ENCODE results near the gene LUM.

DNA sequence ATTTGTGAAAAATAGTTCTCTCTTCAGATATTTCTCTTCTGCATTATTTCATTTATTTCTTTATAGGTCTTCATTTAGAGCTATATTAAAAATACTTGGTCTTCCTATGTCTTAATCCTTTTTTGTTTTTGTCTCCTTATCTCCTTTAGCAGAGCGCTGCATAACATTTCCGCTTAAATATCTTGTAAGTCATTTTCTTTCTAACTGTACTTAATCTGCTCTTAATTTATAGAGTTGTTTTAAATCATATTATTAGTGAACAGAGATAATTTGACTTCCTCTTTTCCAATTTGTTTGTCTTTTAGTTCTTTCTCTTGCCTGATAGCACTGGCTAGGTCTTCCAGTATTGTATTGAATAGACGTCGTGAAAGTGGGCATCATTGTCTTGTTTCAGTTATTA, 18.0 kb downstream of the LUM start:
- TF ChIP-seq, protein P1, sequence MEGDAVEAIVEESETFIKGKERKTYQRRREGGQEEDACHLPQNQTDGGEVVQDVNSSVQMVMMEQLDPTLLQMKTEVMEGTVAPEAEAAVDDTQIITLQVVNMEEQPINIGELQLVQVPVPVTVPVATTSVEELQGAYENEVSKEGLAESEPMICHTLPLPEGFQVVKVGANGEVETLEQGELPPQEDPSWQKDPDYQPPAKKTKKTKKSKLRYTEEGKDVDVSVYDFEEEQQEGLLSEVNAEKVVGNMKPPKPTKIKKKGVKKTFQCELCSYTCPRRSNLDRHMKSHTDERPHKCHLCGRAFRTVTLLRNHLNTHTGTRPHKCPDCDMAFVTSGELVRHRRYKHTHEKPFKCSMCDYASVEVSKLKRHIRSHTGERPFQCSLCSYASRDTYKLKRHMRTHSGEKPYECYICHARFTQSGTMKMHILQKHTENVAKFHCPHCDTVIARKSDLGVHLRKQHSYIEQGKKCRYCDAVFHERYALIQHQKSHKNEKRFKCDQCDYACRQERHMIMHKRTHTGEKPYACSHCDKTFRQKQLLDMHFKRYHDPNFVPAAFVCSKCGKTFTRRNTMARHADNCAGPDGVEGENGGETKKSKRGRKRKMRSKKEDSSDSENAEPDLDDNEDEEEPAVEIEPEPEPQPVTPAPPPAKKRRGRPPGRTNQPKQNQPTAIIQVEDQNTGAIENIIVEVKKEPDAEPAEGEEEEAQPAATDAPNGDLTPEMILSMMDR (IDR thresholded peaks at IDR 0.05 in 4 of 5, conservative IDR thresholded peaks at IDR 0.05 in 1 of 5), result no peak
- no peak for TF ChIP-seq POLR2A (IDR thresholded peaks at IDR 0.05)

All from gastrocnemius medialis (tissue), 4 donors.